Karpas-422 (cell line): ENCODE data around the gene UGP2. TPM values are rescaled to one million over a fixed set of nuclear protein-coding genes. Genes with fewer than 3 reads are reported as not detected.
A peak's percentile ranks its signal among the peaks of the same experiment; 100 is the strongest.
"Not testable (repeated sequence)": the region's sequence is repeated elsewhere in the genome, so short reads cannot be mapped to it uniquely, and the experiment has no call there.

Experiments
- DNase-seq: peaks from one replicate; pipeline ENCODE4 v3.0.0-alpha.2; 2015
- H2AFZ ChIP-seq: fragments of 200-600 bp; sonication (generic); 2 replicates; pipeline ENCODE4 v1.6.1; 2014; ENCODE audit warnings: antibody characterized with exemption, low read length, mixed read lengths
- H3K27ac ChIP-seq: fragments of 200-600 bp; sonication (generic); 2 replicates; pipeline ENCODE4 v1.5.1; 2014; ENCODE audit warnings: mild to moderate bottlenecking, low read length, moderate library complexity
- H3K27me3 ChIP-seq: fragments of 200-600 bp; sonication (generic); 2 replicates; pipeline ENCODE4 v1.6.1; 2014; ENCODE audit warnings: low read length, mixed read lengths
- H3K36me3 ChIP-seq: fragments of 200-600 bp; sonication (generic); 2 replicates; pipeline ENCODE4 v1.6.1; 2014; ENCODE audit warnings: low read length, mixed read lengths; ENCODE audit not compliant: insufficient read depth
- H3K4me1 ChIP-seq: fragments of 200-600 bp; sonication (generic); 2 replicates; pipeline ENCODE4 v1.6.1; 2014; ENCODE audit warnings: mild to moderate bottlenecking, low read length, mixed read lengths
- H3K4me2 ChIP-seq: fragments of 200-600 bp; sonication (generic); 2 replicates; pipeline ENCODE4 v1.6.1; 2014; ENCODE audit warnings: low read length, low read depth, mild to moderate bottlenecking; ENCODE audit not compliant: poor library complexity, severe bottlenecking
- H3K4me3 ChIP-seq: fragments of 200-600 bp; sonication (generic); 2 replicates; pipeline ENCODE4 v1.5.1; 2014; ENCODE audit warnings: mild to moderate bottlenecking, antibody characterized with exemption, low read length, mixed read lengths
- H3K79me2 ChIP-seq: fragments of 200-600 bp; sonication (generic); 2 replicates; pipeline ENCODE4 v1.6.1; 2014; ENCODE audit warnings: mild to moderate bottlenecking, low read length, mixed read lengths
- H3K9ac ChIP-seq: fragments of 200-600 bp; sonication (generic); 2 replicates; pipeline ENCODE4 v1.6.0; 2014; ENCODE audit warnings: low read length
- H3K9me2 ChIP-seq: fragments of 200-600 bp; sonication (generic), shearing (Covaris generic); replicated peaks from 2 replicates; pipeline ENCODE4 v1.6.0; 2014; ENCODE audit warnings: mild to moderate bottlenecking, low read length, moderate library complexity; ENCODE audit not compliant: insufficient read depth
- H3K9me3 ChIP-seq: fragments of 300-700, 200-600 bp; sonication (generic); 2 replicates; pipeline ENCODE4 v1.6.1; 2014; ENCODE audit warnings: low read length, mixed read lengths
- H4K20me1 ChIP-seq: fragments of 200-600 bp; sonication (generic); 2 replicates; pipeline ENCODE4 v1.6.1; 2014; ENCODE audit warnings: mild to moderate bottlenecking, antibody characterized with exemption, low read length, low read depth; ENCODE audit not compliant: insufficient read depth
- total RNA-seq: library from RNA; depleted of rRNA; stranded (reverse); fragments of >200 nt; shearing (Covaris generic); gene quantifications from 2 replicates; pipeline ENCODE4 v1.2.3, GENCODE V29; 2014; ENCODE audit warnings: low replicate concordance; rRNA removed

The UGP2 gene
- 77.6 and 101 TPM in 2 replicates for total RNA-seq

- H3K27me3 ChIP-seq: no peaks in the 10 kb centered on the region
- H3K9me3 ChIP-seq: no peaks in the 10 kb centered on the region
- H3K79me2 ChIP-seq: peaks cover 51% of the 10 kb centered on the region
- H4K20me1 ChIP-seq: peaks cover 15% of the 10 kb centered on the region
- peak within 1 kb of the TSS; percentile 95 for H3K27ac ChIP-seq
- peak within 1 kb of the TSS; percentile 96 for H3K9ac ChIP-seq
- H3K4me3 ChIP-seq: peak within 1 kb of the TSS; percentile 70
- H3K9me2 ChIP-seq: no peaks in the 10 kb centered on the region
- H2AFZ ChIP-seq: peak within 1 kb of the TSS; percentile 71; the same call in 1 of the 2 replicates
- peak within 1 kb of the TSS; percentile 76 for H3K4me2 ChIP-seq
- peak; percentile 97 for DNase-seq
- peaks cover 53% of the 10 kb centered on the region for H3K4me1 ChIP-seq
- peaks cover 27% of the 10 kb centered on the region for H3K36me3 ChIP-seq
Observed at GRCh38 chr2:63841254-63842022, at the start of gene UGP2. TSS of gene UGP2 (plus strand) at chr2:63841896. CDS start at chr2:63842186, 290 bp downstream.

GRCh38 chr2:63792530-63792929, 49.2 kb upstream of the UGP2 start:
- Histone ChIP-seq H3K4me2 (no peak overlapping the region), H3K9ac (no peak overlapping the region), H3K36me3 (no peaks in the 10 kb centered on the region), H3K27ac (no peak overlapping the region), H3K4me1 (no peaks in the 10 kb centered on the region), H3K79me2 (no peaks in the 10 kb centered on the region), H4K20me1 (no peaks in the 10 kb centered on the region), H3K4me3 (no peak overlapping the region), H3K27me3 (no peaks in the 10 kb centered on the region), H2AFZ (no peak overlapping the region), H3K9me2 (no peaks in the 10 kb centered on the region), H3K9me3 (no peaks in the 10 kb centered on the region)
- no peak for DNase-seq

- Histone ChIP-seq H3K4me2 (no peak overlapping the region), H3K36me3 (no peaks in the 10 kb centered on the region), H3K79me2 (no peaks in the 10 kb centered on the region), H3K9me3 (no peaks in the 10 kb centered on the region), H3K27ac (no peak overlapping the region), H3K4me3 (no peak overlapping the region), H4K20me1 (no peaks in the 10 kb centered on the region), H3K27me3 (no peaks in the 10 kb centered on the region), H3K4me1 (no peaks in the 10 kb centered on the region), H2AFZ (no peak overlapping the region), H3K9me2 (no peaks in the 10 kb centered on the region), H3K9ac (no peak overlapping the region)
- DNase-seq: no peak
Observed at GRCh38 chr2:63796366-63796765, 45.3 kb upstream of the UGP2 start.

GRCh38 chr2:63796796-63797195, 44.9 kb upstream of the UGP2 start:
- no peaks in the 10 kb centered on the region for H3K36me3 ChIP-seq
- no peak overlapping the region for H2AFZ ChIP-seq
- H3K9me2 ChIP-seq: no peaks in the 10 kb centered on the region
- DNase-seq: no peak
- H3K4me3 ChIP-seq: no peak overlapping the region
- no peaks in the 10 kb centered on the region for H3K9me3 ChIP-seq
- H3K27me3 ChIP-seq: peaks cover 2% of the 10 kb centered on the region; the same call in 1 of the 2 replicates
- H3K27ac ChIP-seq: no peak overlapping the region
- H3K4me1 ChIP-seq: no peaks in the 10 kb centered on the region
- no peaks in the 10 kb centered on the region for H3K79me2 ChIP-seq
- H4K20me1 ChIP-seq: no peaks in the 10 kb centered on the region
- no peak overlapping the region for H3K9ac ChIP-seq
- no peak overlapping the region for H3K4me2 ChIP-seq

- H3K4me2 ChIP-seq: no peak overlapping the region
- H3K36me3 ChIP-seq: no peaks in the 10 kb centered on the region
- H3K27ac ChIP-seq: no peak overlapping the region
- H3K4me3 ChIP-seq: no peak overlapping the region
- no peaks in the 10 kb centered on the region for H3K9me3 ChIP-seq
- peaks cover 3% of the 10 kb centered on the region; the same call in 1 of the 2 replicates for H3K27me3 ChIP-seq
- no peaks in the 10 kb centered on the region for H3K4me1 ChIP-seq
- H3K9ac ChIP-seq: no peak overlapping the region
- no peaks in the 10 kb centered on the region; the same call in 1 of the 2 replicates for H3K9me2 ChIP-seq
- H3K79me2 ChIP-seq: no peaks in the 10 kb centered on the region
- no peak overlapping the region for H2AFZ ChIP-seq
- DNase-seq: no peak
- H4K20me1 ChIP-seq: no peaks in the 10 kb centered on the region
Observed at GRCh38 chr2:63801455-63801854, 40.2 kb upstream of the UGP2 start.

- Histone ChIP-seq H2AFZ (no peak overlapping the region), H3K79me2 (no peaks in the 10 kb centered on the region), H4K20me1 (no peaks in the 10 kb centered on the region), H3K27ac (no peak overlapping the region), H3K4me1 (no peaks in the 10 kb centered on the region), H3K36me3 (no peaks in the 10 kb centered on the region), H3K9me3 (no peaks in the 10 kb centered on the region; the same call in 1 of the 2 replicates), H3K27me3 (peaks cover 3% of the 10 kb centered on the region; the same call in 1 of the 2 replicates), H3K4me3 (no peak overlapping the region), H3K9ac (no peak overlapping the region), H3K9me2 (no peaks in the 10 kb centered on the region; the same call in 1 of the 2 replicates), H3K4me2 (no peak overlapping the region)
- no peak for DNase-seq
Observed at GRCh38 chr2:63805412-63805811, 36.3 kb upstream of the UGP2 start.

GRCh38 chr2:63808036-63808435, 33.7 kb upstream of the UGP2 start:
- not testable (repeated sequence) for H3K79me2 ChIP-seq, H2AFZ ChIP-seq, H3K4me3 ChIP-seq, H3K9ac ChIP-seq, H3K4me2 ChIP-seq, DNase-seq, H4K20me1 ChIP-seq, H3K4me1 ChIP-seq, H3K36me3 ChIP-seq, H3K9me2 ChIP-seq, H3K27ac ChIP-seq, H3K27me3 ChIP-seq, H3K9me3 ChIP-seq

- not testable (repeated sequence) for H2AFZ ChIP-seq, H3K9ac ChIP-seq, H4K20me1 ChIP-seq, H3K27ac ChIP-seq, H3K79me2 ChIP-seq, H3K9me2 ChIP-seq, H3K4me2 ChIP-seq, H3K9me3 ChIP-seq, H3K4me3 ChIP-seq, DNase-seq, H3K36me3 ChIP-seq, H3K4me1 ChIP-seq, H3K27me3 ChIP-seq
Observed at GRCh38 chr2:63808911-63809310, 32.8 kb upstream of the UGP2 start.
